Gastrocnemius medialis (tissue), 4 donors: ENCODE results near the gene SSBP2.

Experiments used
- POLR2A ChIP-seq, 2 donors: fragments of 450-650 bp; IDR thresholded peaks; one replicate each; pipeline ENCODE4 v1.6.1; 2017; ENCODE audit warnings: antibody characterized with exemption in 2 of 2, mild to moderate bottlenecking in 2 of 2, moderate library complexity in 2 of 2
- TF ChIP-seq, protein P1 (sequence below), 5 experiments: fragments of 450-650 bp in 3 of 5; fragments of 200-600 bp in 2 of 5; sonication (generic) in 2 of 5; IDR thresholded peaks in 4 of 5; conservative IDR thresholded peaks in 1 of 5; 1 replicate in 4 of 5; 2 replicates in 1 of 5; pipeline ENCODE4 v1.5.1; 2016 to 2019; ENCODE audit warnings: antibody characterized with exemption in 5 of 5, mild to moderate bottlenecking in 3 of 5, moderate library complexity in 3 of 5

DNA sequence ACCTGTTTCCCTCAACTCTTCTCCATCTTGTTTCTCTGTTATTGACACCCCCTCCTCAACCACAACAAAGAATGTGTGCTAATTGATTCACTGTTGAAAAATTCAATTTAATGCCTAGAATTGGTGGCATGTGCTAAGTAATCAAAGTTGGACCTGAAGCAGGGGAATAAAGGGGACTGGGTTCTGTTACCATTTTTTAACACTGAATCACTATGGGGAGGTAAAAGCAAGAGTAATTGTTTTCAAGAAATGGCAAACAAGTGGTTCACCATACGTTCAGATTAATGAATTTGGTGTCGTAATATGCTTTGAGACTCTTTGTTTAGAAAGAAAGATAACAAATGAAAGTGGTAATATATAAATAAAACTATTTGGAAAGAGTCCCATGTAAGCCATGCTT is 17.0 kb upstream of the SSBP2 start:
- TF ChIP-seq, protein P1, sequence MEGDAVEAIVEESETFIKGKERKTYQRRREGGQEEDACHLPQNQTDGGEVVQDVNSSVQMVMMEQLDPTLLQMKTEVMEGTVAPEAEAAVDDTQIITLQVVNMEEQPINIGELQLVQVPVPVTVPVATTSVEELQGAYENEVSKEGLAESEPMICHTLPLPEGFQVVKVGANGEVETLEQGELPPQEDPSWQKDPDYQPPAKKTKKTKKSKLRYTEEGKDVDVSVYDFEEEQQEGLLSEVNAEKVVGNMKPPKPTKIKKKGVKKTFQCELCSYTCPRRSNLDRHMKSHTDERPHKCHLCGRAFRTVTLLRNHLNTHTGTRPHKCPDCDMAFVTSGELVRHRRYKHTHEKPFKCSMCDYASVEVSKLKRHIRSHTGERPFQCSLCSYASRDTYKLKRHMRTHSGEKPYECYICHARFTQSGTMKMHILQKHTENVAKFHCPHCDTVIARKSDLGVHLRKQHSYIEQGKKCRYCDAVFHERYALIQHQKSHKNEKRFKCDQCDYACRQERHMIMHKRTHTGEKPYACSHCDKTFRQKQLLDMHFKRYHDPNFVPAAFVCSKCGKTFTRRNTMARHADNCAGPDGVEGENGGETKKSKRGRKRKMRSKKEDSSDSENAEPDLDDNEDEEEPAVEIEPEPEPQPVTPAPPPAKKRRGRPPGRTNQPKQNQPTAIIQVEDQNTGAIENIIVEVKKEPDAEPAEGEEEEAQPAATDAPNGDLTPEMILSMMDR (IDR thresholded peaks at IDR 0.05 in 4 of 5, conservative IDR thresholded peaks at IDR 0.05 in 1 of 5), result no peak
- TF ChIP-seq POLR2A (IDR thresholded peaks at IDR 0.05), result no peak
